GM12891 (cell line): Measurements from ENCODE around the gene CASR.
"Not testable (repeated sequence)": the region's sequence is repeated elsewhere in the genome, so short reads cannot be mapped to it uniquely, and the experiment has no call there.

Source experiments
- POLR2A ChIP-seq: IDR thresholded peaks from 2 replicates; pipeline ENCODE4 v1.6.1; 2011; ENCODE audit warnings: low read depth, low read length, control low read depth
- POLR2AphosphoS5 ChIP-seq: IDR thresholded peaks from 2 replicates; pipeline ENCODE4 v1.6.1; 2011; ENCODE audit warnings: low read depth, low read length, control low read depth
- TAF1 ChIP-seq: IDR thresholded peaks from 2 replicates; pipeline ENCODE4 v1.6.1; 2011; ENCODE audit warnings: low read depth, low read length, control low read depth

DNA sequence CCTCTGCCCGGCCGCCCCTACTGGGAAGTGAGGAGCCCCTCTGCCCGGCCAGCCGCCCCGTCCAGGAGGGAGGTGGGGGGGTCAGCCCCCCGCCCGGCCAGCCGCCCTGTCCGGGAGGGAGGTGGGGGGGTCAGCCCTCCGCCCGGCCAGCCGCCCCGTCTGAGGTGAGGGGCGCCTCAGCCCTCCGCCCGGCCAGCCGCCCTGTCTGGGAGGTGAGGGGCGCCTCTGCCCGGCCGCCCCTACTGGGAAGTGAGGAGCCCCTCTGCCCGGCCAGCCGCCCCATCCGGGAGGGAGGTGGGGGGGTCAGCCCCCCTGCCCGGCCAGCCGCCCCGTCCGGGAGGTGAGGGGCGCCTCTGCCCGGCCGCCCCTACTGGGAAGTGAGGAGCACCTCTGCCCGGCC lies 18.5 kb upstream of the CASR start:
- not testable (repeated sequence) for TF ChIP-seq POLR2A, TAF1, POLR2AphosphoS5
